C1 segment of cervical spinal cord (tissue), 14 donors: ENCODE data around the gene DACT1.
A peak's percentile ranks its signal among the peaks of the same experiment; 100 is the strongest.

ENCODE experiments used
- DNase-seq, 14 donors: peaks; one replicate each; lab custom pipeline; 2025; lab: John Stamatoyannopoulos, UW

The DACT1 gene

DNA sequence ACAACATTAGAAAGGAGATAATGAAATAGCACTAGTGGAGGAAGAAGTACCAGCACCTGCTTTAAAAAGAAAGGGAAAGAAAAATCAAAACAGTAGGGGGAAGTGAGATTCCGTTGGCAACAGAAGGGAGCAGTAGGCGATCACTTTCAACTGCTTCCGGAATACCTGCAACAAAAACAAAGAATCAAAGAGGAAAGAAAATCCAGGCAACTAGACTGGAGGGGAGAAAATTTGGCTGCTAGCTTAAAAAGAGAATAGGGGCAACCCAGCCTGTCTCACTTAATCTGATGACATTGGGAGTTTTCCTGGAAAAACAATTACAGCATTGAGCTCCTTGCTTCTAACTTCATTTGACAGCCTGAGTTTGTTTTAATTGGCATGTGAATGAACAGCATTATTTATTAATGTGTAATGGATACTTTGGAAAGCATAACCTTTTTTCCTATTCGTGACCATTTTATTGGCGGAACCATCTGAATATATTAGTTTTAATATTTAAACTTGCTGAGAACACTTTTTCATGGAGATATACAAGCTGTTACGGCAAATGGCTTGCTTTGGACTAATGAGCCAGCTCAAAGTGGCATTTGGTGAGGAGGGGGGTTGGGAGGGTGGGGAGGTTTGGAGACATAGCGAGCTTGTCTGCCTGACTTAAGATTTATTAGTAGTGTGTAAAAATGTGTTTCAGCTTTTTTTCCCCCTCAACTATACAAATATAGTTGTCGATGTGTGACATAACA lies 2.5 kb upstream of the DACT1 start:
- no peak for DNase-seq

DNA sequence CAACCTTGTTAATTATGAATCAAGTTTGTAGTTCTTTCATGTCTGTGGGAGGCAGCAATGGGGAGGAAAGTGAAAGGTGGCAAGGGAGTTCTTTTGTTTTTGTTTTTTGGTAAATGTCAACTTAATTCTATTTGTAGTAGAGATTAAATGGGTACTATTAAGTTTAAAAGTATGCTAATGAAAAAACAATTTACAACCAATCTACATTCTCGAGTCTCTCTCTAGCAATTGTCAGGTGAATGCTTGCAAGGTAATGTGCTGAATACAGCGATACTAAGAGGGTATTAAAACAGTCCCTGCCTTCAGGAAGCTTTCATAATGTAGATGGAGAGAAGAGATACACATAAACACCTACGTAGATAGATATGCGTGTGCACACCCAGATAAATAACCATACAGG lies 1.6 kb upstream of the DACT1 start:
- DNase-seq: no peak

DNA sequence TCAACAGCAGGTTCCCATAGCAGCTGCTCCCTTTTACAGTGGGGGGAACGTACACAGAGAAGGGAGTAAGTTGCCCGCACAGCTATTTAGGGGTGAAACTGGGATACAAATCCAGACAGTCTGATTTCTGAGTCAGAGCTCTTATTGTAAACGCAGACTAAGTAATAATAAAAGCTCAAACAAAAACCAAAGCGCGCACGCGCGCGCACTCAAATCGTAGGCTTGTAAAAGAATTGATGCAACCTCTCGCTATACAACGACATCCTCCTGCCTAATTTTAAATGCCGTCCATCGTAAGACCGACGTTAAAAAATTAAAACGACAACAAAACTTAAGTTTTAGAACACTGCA lies 747 bp upstream of the DACT1 start:
- peak in 5 of 14 donors; percentile 30 to 51 (median 45) for DNase-seq

DNA sequence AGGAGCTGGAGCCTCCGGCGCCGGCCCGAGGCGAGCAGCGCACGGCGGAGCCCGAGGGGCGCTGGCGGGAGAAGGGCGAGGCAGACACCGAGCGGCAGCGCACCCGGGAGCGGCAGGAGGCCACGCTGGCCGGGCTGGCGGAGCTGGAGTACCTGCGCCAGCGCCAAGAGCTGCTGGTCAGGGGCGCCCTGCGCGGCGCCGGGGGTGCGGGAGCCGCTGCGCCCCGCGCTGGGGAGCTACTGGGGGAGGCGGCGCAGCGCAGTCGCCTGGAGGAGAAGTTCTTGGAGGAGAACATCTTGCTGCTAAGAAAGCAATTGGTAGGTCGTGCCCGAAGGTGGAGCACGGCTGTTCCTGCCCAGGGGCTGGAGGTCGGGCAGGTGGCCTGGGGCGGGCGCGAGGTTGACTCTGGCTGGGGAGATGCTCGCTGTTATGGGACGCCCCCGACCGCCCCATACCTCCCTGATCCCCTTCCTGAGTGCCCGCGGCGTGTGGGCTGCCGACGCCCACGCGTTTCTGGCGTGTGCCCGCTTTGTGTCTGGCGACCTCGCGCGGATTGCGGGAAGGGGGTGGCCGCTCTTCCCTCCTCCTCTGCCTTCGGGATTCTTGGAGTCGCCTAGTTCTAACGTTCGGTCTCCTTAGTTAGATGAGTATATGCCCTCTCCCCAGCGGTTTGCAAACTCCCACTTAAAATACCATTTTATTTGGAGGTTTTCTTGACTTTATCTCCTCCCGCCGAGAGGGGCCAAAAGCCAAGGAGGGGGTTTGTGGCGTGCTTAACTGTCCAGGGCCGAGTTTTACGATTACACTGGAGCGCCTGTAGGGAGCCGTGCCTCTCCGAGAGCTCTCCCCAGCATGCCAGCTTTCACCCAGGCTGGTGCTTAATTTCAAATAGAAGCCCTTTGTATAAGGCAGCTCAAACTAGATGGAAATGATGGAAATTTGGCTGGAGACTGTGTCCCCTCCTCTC lies 752 bp downstream of the DACT1 start:
- peak in 10 of 14 donors; percentile 14 to 66 (median 42) for DNase-seq

DNA sequence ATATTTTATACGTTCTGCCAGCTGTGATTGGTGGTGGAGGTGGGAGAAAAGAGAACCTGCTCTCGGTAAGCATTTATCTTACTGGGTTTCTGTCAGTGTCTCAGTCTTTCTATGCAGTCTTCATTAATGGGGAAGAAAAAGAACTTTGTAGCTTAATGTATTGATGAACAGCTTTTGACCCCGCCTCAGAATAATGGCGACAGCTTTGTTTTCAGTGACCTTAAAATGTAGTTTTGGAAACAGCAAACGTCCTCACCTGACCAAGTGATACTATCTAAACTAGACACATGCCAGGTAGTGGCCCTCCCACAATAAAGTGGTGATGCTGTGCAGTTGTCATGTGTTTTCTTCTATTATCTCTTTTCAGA lies 1.4 kb downstream of the DACT1 start:
- peak in 1 of 14 donors; percentile 44 for DNase-seq

DNA sequence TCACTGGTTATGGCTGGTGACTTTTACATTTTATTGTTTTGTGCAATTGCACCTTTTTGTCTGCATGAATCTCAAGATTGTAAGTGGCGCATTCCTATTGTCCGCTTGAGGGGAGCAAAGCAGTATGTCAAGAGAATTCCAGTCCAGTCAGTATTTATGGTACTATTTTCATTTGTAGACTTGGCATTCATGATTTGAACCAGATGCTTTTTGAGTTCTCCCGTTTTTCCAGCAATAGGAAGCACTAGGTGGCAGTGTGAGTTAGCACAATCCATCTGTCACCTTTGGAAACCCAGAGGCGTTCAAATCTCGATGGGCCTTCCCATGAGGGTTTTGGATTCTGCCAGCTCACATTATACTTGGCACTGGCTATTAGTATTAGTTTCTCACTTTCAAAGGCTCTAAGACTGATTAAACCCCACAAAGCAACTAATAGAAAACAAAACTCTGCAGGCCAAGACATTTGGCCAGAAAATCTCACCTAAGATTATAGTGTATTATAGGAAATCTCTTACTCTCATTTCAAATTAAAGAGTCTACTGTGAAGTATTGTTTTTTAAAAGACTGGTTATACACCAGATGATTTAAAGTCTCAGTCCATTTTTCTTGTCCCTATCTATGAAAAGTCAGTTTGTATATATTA lies 2.2 kb downstream of the DACT1 start:
- DNase-seq: peak in 11 of 14 donors; percentile 8 to 90 (median 23)

DNA sequence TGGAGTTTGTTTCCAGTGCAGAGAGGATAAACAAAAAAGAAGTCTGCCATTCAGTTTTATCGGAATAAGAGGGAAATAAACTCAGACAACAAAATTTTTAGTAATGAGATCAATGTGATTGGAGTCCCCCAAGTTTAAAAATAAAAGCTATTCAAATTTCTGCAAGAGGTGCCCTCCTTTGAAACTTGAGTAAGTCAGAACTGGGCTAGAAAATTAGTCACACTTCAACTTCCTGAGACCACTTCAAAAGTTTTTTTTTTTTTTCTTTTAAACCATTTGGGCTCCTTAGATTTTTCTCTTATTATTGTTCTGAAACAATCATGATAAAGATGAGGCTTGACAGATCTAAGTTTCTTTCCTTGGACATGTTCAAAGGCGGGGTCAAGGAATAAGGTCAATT lies 3.2 kb downstream of the DACT1 start:
- DNase-seq: no peak

DNA sequence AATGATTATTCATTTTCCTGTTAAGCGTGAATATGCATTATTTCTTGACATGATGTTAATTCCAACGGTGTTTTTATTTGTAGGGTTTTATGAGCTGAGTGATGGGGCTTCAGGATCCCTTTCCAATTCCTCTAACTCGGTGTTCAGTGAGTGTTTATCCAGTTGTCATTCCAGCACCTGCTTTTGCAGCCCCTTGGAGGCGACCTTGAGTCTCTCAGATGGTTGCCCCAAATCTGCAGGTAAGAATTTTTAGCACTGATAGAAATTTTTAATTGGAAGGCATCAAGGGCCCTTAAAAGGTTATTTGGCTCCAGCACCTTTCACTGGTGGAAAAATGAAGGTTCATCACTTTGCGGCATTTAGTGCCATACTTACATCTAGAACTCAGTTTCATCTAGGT lies 3.7 kb downstream of the DACT1 start:
- DNase-seq: no peak

DNA sequence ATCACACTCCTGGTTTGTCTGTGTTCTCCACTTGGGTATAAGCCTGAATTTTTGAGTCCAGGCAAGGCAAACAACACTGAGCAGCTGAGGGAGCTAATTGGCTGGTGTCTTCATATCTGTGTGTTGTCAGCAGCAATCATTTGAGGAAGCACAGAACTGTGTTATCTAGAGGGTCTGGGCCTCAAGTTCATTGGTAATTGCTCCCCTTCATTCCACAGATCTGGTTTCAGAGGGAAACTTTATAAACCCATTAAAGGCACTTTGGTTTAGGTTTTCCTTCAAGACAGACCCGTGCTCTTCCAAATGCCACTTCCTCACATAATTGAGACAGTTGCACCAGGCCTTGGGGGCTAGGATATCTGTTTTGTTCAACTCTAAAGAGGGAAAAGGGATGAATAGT lies 5.6 kb downstream of the DACT1 start:
- no peak for DNase-seq

DNA sequence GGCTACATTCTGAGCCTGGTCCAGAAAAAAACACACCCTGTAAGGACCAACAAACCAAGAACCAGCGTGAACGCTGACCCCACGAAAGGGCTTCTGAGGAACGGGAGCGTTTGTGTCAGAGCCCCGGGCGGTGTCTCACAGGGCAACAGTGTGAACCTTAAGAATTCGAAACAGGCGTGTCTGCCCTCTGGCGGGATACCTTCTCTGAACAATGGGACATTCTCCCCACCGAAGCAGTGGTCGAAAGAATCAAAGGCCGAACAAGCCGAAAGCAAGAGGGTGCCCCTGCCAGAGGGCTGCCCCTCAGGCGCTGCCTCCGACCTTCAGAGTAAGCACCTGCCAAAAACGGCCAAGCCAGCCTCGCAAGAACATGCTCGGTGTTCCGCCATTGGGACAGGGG lies 7.9 kb downstream of the DACT1 start:
- peak in 1 of 14 donors; percentile 6 for DNase-seq

DNA sequence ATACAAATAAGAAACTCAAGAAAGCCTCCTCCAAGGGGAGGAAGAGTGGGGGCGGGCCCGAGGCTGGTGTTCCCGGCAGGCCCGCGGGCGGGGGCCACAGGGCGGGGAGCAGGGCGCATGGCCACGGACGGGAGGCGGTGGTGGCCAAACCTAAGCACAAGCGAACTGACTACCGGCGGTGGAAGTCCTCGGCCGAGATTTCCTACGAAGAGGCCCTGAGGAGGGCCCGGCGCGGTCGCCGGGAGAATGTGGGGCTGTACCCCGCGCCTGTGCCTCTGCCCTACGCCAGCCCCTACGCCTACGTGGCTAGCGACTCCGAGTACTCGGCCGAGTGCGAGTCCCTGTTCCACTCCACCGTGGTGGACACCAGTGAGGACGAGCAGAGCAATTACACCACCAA lies 8.7 kb downstream of the DACT1 start:
- no peak for DNase-seq

DNA sequence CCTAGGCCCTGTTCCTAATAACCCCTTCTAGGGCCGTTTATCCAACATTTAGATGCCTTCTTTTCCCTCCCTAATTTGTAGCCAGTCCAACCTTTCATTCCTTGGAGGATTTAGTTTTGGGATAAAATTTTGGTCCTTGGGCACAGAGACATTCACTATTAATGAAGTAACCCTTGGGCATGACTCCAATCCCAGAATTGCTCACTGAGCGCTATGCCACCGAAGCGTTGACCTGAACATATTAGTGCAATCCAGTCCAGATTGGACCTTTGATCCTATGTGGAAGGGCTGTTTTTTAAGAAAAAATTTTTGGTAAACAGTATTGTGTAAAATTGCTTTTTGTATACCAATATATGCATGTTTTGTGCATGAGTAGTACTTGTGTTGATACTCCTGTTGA lies 10.0 kb downstream of the DACT1 start:
- peak in 1 of 14 donors; percentile 40 for DNase-seq

DNA sequence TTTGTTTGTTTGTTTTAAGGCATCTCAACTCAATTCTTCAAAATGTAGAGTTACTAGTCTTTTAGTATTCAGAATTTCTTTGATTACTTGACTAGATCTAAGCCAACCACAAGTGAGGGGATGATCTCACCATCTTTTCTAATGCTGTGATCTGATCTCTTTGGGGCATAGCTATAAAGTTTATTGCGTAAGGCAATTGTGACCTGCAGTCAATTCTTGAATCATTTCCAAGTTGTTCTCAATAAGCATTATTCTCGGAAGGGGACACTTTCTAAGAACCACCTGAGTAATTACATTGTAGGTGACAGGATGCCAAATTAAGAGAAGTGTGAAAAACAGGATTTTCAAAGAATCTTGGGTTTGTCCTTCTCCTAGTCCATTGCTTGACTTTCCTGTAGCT lies 13.1 kb downstream of the DACT1 start:
- no peak for DNase-seq

DNA sequence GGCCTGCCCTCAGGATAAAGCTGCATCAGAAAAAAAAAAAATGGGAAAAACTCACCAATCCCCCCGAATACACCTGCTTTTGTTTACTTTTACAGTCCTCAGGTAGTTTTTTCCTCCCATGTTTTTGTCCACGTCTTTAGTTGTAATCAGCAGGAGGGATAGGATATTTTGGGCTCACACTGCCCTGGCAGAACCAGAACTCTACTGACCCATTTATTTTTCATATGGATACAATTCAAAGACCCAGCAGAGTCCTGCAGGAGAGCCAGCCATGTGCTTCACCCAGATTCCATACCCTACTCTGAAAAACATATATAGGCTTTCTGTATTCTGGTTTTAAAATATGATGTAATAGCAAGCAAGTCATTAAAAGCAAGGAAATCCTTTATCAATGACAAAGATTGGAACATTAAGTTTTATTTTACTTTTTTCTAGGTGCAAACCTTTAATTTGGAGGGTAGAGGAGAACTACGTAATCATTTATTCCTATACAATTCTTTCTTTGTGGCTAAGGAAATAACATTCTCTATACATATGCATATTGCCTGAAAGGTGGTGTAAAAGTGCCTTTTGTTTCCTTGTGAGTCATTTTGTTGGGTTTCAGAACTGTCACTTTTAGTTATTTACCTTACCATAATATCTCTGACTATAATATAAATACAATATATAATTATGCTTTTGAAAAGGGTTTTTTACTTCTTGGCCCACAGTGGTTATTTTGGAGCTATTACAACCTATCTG lies 19.1 kb downstream of the DACT1 start:
- DNase-seq: peak in 1 of 14 donors; percentile 80

DNA sequence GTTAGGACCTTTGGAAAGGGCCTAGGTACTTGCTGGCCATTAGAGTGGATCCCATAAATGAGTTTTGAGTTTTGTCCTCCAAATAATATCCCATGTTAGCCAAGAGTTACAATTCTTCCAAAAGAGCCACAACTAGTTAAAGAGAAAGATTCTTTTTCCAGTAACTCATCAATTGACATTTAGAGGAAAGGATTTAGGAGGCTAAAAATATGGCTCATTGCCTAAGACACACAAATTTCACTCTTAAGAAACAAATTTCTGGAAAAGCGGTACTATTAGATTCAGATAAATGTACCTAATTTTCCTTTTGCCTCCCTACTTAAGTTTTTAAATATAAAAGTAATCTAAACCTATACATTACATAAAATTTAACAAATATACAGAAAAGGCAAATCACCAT lies 21.3 kb downstream of the DACT1 start:
- no peak for DNase-seq

DNA sequence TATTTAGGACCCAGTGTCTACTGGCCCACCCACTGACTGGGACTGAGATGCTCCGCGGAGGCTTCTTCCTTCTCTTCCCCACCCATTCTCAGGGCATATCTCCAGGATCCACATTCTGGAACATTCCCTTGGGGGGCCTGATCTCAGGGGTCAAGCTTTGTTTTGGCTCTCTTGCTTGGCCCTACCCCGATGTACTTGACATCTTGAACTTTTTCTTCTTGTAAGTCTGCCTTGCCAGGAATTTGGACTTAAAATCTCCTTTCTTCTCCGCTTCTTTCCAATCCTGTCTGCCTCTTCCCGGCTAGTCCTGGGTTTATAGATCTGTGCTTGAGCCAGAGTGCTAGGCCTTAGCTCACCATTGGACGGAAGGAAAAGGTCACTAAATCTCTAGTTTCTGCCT lies 22.1 kb downstream of the DACT1 start:
- no peak for DNase-seq

DNA sequence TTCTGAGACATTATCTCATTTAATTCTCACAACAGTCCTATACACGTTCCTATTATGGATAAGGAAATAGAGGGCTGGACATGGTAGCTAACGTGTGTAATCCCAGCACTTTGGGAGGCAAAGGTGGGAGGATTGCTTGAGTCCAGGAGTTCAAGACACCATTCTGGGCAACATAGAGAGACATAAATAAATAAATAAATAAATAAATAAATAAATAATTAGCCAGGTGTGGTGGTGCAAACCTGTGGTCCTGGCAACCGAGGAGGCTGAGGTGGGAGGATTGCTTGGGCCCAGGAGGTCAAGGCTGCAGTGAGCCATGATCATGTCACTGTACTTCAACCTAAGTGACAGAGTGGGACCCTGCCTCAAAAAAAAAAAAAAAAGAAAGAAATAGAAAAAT lies 22.6 kb downstream of the DACT1 start:
- DNase-seq: no peak

DNA sequence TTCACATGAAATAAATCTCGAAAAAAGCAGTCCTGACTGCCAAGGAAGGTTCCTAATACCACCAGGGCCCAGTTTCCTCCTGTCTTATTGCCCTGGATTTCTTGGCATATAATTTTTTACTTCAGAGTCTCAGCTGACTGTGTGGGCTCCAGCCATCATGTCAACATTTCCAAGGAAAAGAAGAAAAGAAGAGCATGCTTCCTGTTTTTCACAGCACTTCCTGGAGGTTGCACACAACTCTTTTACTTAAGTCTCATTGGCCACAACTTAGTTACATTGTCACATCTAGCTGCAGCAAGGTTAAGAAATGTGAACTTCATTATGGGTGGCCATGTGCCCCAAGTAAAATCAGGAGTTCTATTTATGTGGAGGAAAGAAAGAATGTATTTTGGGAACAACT lies 24.3 kb downstream of the DACT1 start:
- no peak for DNase-seq

DNA sequence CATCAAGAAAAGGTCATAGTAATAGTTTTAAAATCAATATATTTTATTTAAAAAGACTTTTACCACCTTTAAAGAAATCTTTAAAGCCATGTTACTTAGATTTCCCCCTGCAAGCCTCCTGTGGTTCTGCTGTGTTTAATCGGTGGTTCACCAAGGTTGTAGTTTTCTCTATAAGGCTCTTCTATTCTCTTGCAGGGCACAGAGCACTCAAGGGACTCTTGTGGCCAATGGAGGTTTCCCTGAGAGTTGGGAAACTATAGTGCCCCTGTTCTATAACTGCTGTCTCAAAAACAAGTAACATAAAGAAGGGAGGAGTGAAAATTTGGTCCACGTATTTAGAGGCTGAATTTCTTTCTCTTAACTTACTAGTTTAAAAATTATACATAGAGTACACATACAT lies 25.0 kb downstream of the DACT1 start:
- no peak for DNase-seq

DNA sequence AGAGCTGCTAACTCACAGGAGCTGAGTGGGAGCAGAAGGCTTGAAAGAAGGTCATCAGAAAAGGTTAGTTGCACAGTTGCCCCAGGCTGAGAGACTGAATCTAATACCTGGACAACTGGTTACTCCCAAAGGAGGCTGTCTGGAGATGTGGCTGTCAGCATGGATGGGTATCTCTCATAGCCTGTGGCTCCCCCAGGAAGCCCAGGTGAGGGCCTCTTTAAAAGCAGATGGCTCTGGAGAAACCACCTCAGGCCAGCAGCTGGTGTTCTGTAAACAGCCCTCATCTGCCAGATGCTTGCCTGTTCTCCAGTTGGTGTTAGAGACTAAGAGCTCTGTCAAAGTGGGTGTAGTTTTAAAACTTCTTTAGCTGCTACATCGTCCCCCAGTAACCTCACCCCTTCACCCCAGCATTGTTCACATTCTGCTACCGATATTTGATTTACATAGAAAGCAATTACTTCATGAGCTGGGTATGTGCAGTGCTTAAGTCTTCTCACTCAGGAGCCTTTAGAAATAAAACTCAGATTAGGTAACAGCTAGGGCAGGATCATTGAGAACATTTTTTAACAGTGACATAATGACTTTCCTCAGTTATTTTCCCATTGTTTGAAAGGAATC lies 25.8 kb downstream of the DACT1 start:
- no peak for DNase-seq

DNA sequence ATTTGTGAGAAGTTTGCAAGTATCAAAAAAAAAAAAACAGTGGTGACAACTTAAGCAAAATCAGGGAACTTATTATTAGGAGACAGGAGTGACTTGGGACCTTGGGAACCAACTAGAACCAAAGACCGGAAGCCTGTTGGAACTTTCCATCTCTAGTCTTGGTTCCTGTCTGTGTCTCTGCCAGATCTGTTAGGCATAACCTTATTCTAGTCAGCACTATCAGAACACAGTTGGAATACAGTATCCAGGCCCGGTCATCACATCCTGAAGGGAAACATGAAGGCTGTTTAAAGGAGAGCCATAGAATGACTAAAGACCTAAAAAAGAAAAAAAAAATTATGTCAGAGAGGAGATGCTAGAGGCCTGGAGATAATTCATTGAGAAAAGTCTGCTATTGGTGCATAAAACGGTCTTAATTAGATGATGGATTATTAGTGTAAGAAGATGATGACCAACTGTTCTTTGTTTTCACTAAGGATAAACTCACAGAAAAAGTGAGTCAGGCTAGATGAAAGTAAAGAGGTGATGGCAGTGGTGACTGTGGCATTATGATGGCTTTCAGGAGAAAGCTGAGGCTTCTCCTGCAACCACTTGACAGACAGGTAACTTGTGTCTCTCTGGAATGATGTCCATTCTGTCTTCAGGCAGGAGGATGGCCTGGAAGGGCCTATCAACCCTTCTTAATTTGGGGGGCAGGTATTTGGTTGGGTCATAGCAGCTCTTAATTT lies 28.2 kb downstream of the DACT1 start:
- no peak for DNase-seq
